Upper lobe of left lung (tissue), 6 donors: Measurements from ENCODE around the gene CDHR2. TPM values are rescaled to one million over a fixed set of nuclear protein-coding genes. Genes with fewer than 3 reads are reported as not detected.
A peak's percentile ranks its signal among the peaks of the same experiment; 100 is the strongest.

Experiments
- ATAC-seq, 2 donors: fragments of 200-7000 bp; cut with Tn5 transposase; one replicate each; pipeline ENCODE4 v1.9.1; 2022; ENCODE audit warnings: mild to moderate bottlenecking in 2 of 2, moderate library complexity in 2 of 2; ENCODE audit not compliant: low FRiP score in 2 of 2
- DNase-seq, 2 donors: peaks; one replicate each; pipeline ENCODE4 v3.0.0-alpha.2; 2019 to 2020
- H3K27ac ChIP-seq, 4 donors: fragments of 200-600 bp; sonication (generic); one replicate each; pipeline ENCODE4 v1.5.1; 2016 to 2019
- H3K27me3 ChIP-seq, 4 donors: fragments of 200-600 bp; sonication (generic); one replicate each; pipeline ENCODE4 v1.5.1; 2017 to 2019
- H3K36me3 ChIP-seq, 4 donors: fragments of 200-600 bp; sonication (generic); one replicate each; pipeline ENCODE4 v1.5.1; 2016 to 2019
- H3K4me1 ChIP-seq, 4 donors: fragments of 200-600 bp; sonication (generic); one replicate each; pipeline ENCODE4 v1.5.1; 2018 to 2019
- H3K4me3 ChIP-seq, 4 donors: fragments of 200-600 bp; sonication (generic); one replicate each; pipeline ENCODE4 v1.5.1; 2017 to 2019; ENCODE audit warnings: mild to moderate bottlenecking in 2 of 4, moderate library complexity in 1 of 4
- H3K9me3 ChIP-seq, 4 donors: fragments of 200-600 bp; sonication (generic); one replicate each; pipeline ENCODE4 v1.5.1; 2018 to 2019
- EP300 ChIP-seq, 4 donors: sonication (generic); formaldehyde crosslinking; IDR thresholded peaks; one replicate each; pipeline ENCODE4 v1.5.1; 2017; ENCODE audit warnings: antibody characterized with exemption in 4 of 4, control low read depth in 2 of 4
- POLR2A ChIP-seq, 4 donors: fragments of 450-650 bp; IDR thresholded peaks; one replicate each; pipeline ENCODE4 v1.5.1; 2016 to 2017; ENCODE audit warnings: antibody characterized with exemption in 4 of 4, mild to moderate bottlenecking in 2 of 4
- POLR2AphosphoS5 ChIP-seq, 2 donors: sonication (generic); formaldehyde crosslinking; IDR thresholded peaks; one replicate each; pipeline ENCODE4 v1.5.1; 2017; ENCODE audit warnings: antibody characterized with exemption in 2 of 2
- WGBS, 2 donors: methylation state at CpG; one replicate each; pipeline ENCODE4 v1.1.5; 2017 to 2018; 5-methylcytosine and 5-hydroxymethylcytosine counted together
- total RNA-seq, 6 donors: library from RNA; depleted of rRNA in 4 of 6; stranded (reverse); fragments of >200 nt in 4 of 6; gene quantifications; one replicate each; pipeline versions ENCODE4 v1.1.0 to v1.2.1, GENCODE V29; 2016 to 2021
- TF ChIP-seq, protein P1 (sequence below), 6 experiments: fragments of 450-650 bp in 4 of 6; fragments of 200-600 bp in 2 of 6; sonication (generic) in 2 of 6; IDR thresholded peaks; one replicate each; pipeline ENCODE4 v1.5.1; 2016 to 2019; ENCODE audit warnings: antibody characterized with exemption in 6 of 6
- donor health status: DM: no; HTN: no; CAD: no; lungs with moderate emphysema.
- donor health status: DM: no; HTN: yes; CAD: no; lungs with severe emphysema.

The CDHR2 gene
- total RNA-seq, 6 donors from 2014 or later = 0.30 to 0.34 TPM; not detected in 4

DNA sequence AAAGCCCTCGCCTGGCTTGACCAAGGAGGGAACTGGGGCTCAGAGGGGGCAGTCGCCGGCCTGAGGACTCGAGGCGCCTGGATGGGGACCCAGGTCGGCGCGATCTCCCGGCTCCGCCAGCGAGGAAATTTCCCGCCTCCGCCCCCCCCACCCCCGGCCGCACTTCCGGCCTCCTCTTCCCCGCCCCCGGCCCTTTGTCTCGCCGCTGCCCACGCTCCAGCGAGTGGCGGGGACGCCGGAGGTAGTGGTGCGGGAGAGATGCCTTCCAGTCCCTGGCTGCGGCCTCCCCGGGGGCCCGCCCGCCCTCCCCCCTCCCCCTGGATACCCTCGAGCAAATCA, 61.3 kb downstream of the CDHR2 start:
- peaks cover 6 to 20% (median 11%) of the 10 kb centered on the region in 4 donors for H3K4me1 ChIP-seq
- peak overlapping the region in 1 of 4 donors; percentile 64 for H3K27ac ChIP-seq
- no peaks in the 10 kb centered on the region for H3K9me3 ChIP-seq
- TF ChIP-seq, protein P1, sequence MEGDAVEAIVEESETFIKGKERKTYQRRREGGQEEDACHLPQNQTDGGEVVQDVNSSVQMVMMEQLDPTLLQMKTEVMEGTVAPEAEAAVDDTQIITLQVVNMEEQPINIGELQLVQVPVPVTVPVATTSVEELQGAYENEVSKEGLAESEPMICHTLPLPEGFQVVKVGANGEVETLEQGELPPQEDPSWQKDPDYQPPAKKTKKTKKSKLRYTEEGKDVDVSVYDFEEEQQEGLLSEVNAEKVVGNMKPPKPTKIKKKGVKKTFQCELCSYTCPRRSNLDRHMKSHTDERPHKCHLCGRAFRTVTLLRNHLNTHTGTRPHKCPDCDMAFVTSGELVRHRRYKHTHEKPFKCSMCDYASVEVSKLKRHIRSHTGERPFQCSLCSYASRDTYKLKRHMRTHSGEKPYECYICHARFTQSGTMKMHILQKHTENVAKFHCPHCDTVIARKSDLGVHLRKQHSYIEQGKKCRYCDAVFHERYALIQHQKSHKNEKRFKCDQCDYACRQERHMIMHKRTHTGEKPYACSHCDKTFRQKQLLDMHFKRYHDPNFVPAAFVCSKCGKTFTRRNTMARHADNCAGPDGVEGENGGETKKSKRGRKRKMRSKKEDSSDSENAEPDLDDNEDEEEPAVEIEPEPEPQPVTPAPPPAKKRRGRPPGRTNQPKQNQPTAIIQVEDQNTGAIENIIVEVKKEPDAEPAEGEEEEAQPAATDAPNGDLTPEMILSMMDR (IDR thresholded peaks at IDR 0.05) = no peak
- TF ChIP-seq POLR2AphosphoS5 (IDR thresholded peaks at IDR 0.05) = no peak
- no peak for TF ChIP-seq EP300 (IDR thresholded peaks at IDR 0.05)
- TF ChIP-seq POLR2A (IDR thresholded peaks at IDR 0.05) = no peak
- H3K27me3 ChIP-seq = peaks cover 0 to 5% (median 1%) of the 10 kb centered on the region in 4 donors
- no peaks in the 10 kb centered on the region for H3K36me3 ChIP-seq
- DNase-seq (peak in 1 of 2 donors; percentile 76), ATAC-seq (no peak)
- WGBS, 2 donors = 0 to 3% methylated on average over 2 to 25 of the region's 31 CpGs
- peak overlapping the region; percentile 72 to 89 (median 78) for H3K4me3 ChIP-seq

- Histone ChIP-seq H3K4me1 (peaks cover 6 to 20% (median 11%) of the 10 kb centered on the region in 4 donors), H3K9me3 (no peaks in the 10 kb centered on the region), H3K27me3 (peaks cover 0 to 5% (median 1%) of the 10 kb centered on the region in 4 donors), H3K27ac (no peak overlapping the region), H3K36me3 (no peaks in the 10 kb centered on the region), H3K4me3 (no peak overlapping the region)
- ATAC-seq = no peak
- WGBS, 2 donors = 11 to 12% methylated on average over 10 of the region's 10 CpGs
- TF ChIP-seq EP300 (IDR thresholded peaks at IDR 0.05) = no peak
- no peak for TF ChIP-seq POLR2A (IDR thresholded peaks at IDR 0.05)
- DNase-seq = peak in 1 of 2 donors; percentile 42
Observed at GRCh38 chr5:176611435-176611834, 62.3 kb downstream of the CDHR2 start.

- Histone ChIP-seq H3K4me1 (peaks cover 6 to 20% (median 11%) of the 10 kb centered on the region in 4 donors), H3K27ac (no peak overlapping the region), H3K36me3 (no peaks in the 10 kb centered on the region), H3K27me3 (peaks cover 0 to 5% (median 1%) of the 10 kb centered on the region in 4 donors), H3K9me3 (no peaks in the 10 kb centered on the region), H3K4me3 (no peak overlapping the region)
- WGBS, 2 donors = 89 to 90% methylated on average over 6 of the region's 6 CpGs
- no peak for DNase-seq
- TF ChIP-seq, protein P1 (IDR thresholded peaks at IDR 0.05) = no peak
- no peak for TF ChIP-seq EP300 (IDR thresholded peaks at IDR 0.05)
- no peak for ATAC-seq
Observed at GRCh38 chr5:176612008-176612407, 62.9 kb downstream of the CDHR2 start.

- Histone ChIP-seq H3K27ac (no peak overlapping the region), H3K27me3 (peaks cover 0 to 6% (median 2%) of the 10 kb centered on the region in 4 donors), H3K4me1 (peaks cover 6 to 20% (median 11%) of the 10 kb centered on the region in 4 donors), H3K4me3 (no peak overlapping the region), H3K9me3 (no peaks in the 10 kb centered on the region), H3K36me3 (no peaks in the 10 kb centered on the region)
- ATAC-seq (no peak), DNase-seq (no peak)
- 43 to 64% methylated on average over 2 of the region's 2 CpGs for WGBS, 2 donors
- TF ChIP-seq POLR2A (IDR thresholded peaks at IDR 0.05) (no peak), EP300 (IDR thresholded peaks at IDR 0.05) (no peak), POLR2AphosphoS5 (IDR thresholded peaks at IDR 0.05) (no peak)
- TF ChIP-seq, protein P1 (IDR thresholded peaks at IDR 0.05) = no peak
Observed at GRCh38 chr5:176612855-176613254, 63.7 kb downstream of the CDHR2 start.

- Histone ChIP-seq H3K4me1 (peaks cover 13 to 23% (median 17%) of the 10 kb centered on the region in 4 donors), H3K27me3 (peaks cover 0 to 22% (median 17%) of the 10 kb centered on the region in 4 donors), H3K36me3 (no peaks in the 10 kb centered on the region), H3K4me3 (no peak overlapping the region), H3K27ac (no peak overlapping the region), H3K9me3 (no peaks in the 10 kb centered on the region)
- DNase-seq (no peak), ATAC-seq (no peak)
- whole genome bisulfite sequencing, 2 donors = 59 to 66% methylated on average over 7 to 8 of the region's 8 CpGs
- TF ChIP-seq POLR2A (IDR thresholded peaks at IDR 0.05) = no peak
- no peak for TF ChIP-seq EP300 (IDR thresholded peaks at IDR 0.05)
- no peak for TF ChIP-seq POLR2AphosphoS5 (IDR thresholded peaks at IDR 0.05)
- TF ChIP-seq, protein P1 (IDR thresholded peaks at IDR 0.05) = no peak
Observed at GRCh38 chr5:176614805-176615478, 65.8 kb downstream of the CDHR2 start.
